Smooth muscle cell (in vitro differentiated cells): Measurements from ENCODE around the gene CATSPERD. TPM values are rescaled to one million over a fixed set of nuclear protein-coding genes. Genes with fewer than 3 reads are reported as not detected.
"Not testable (repeated sequence)": the region's sequence is repeated elsewhere in the genome, so short reads cannot be mapped to it uniquely, and the experiment has no call there.

ENCODE experiments used
- DNase-seq: peaks from one replicate; lab custom pipeline; 2025; ENCODE audit not compliant: unreplicated experiment; lab: John Stamatoyannopoulos, UW
- H2AFZ ChIP-seq: fragments of 200-600 bp; sonication (generic); 2 replicates; pipeline ENCODE4 v1.6.0; 2016; ENCODE audit warnings: antibody characterized with exemption, low read depth, mild to moderate bottlenecking
- H3F3A ChIP-seq: fragments of 200-600 bp; sonication (generic); 2 replicates; pipeline ENCODE4 v1.6.0; 2017; ENCODE audit warnings: antibody characterized with exemption, low read depth
- H3K27ac ChIP-seq: fragments of 200-600 bp; sonication (generic); 2 replicates; pipeline ENCODE4 v1.5.1; 2016; ENCODE audit warnings: low read depth, mild to moderate bottlenecking
- H3K27me3 ChIP-seq: fragments of 200-600 bp; sonication (generic); 2 replicates; pipeline ENCODE4 v1.6.1; 2016; ENCODE audit warnings: low read depth, mild to moderate bottlenecking
- H3K36me3 ChIP-seq: fragments of 200-600 bp; sonication (generic); 2 replicates; pipeline ENCODE4 v1.5.1; 2016; ENCODE audit warnings: low read depth
- H3K4me1 ChIP-seq: fragments of 200-600 bp; sonication (generic); 2 replicates; pipeline ENCODE4 v1.5.1; 2016; ENCODE audit warnings: low read depth
- H3K4me2 ChIP-seq: fragments of 200-600 bp; sonication (generic); 2 replicates; pipeline ENCODE4 v1.6.0; 2016; ENCODE audit warnings: mild to moderate bottlenecking
- H3K4me3 ChIP-seq: fragments of 200-600 bp; sonication (generic); 2 replicates; pipeline ENCODE4 v1.5.1; 2016; ENCODE audit warnings: mild to moderate bottlenecking
- H3K79me2 ChIP-seq: fragments of 200-600 bp; sonication (generic); 2 replicates; pipeline ENCODE4 v1.6.0; 2016; ENCODE audit warnings: low read depth, mild to moderate bottlenecking
- H3K9ac ChIP-seq: fragments of 200-600 bp; sonication (generic); 2 replicates; pipeline ENCODE4 v1.6.0; 2016; ENCODE audit warnings: low read depth
- H3K9me3 ChIP-seq: fragments of 200-600 bp; sonication (generic); replicated peaks from 2 replicates; pipeline ENCODE4 v1.5.1; 2016; ENCODE audit warnings: low read depth
- H4K20me1 ChIP-seq: fragments of 200-600 bp; sonication (generic); 2 replicates; pipeline ENCODE4 v1.6.0; 2016; ENCODE audit warnings: low read depth
- CTCF ChIP-seq: fragments of 200-600 bp; sonication (generic); IDR thresholded peaks from 2 replicates; pipeline ENCODE4 v1.5.1; 2017; ENCODE audit warnings: borderline replicate concordance, mild to moderate bottlenecking, antibody characterized with exemption; ENCODE audit not compliant: insufficient read depth, poor library complexity, severe bottlenecking
- WGBS: methylation state at CpG from one replicate; pipeline ENCODE4 v1.1.7; 2016; ENCODE audit warnings: low lambda C conversion rate; 5-methylcytosine and 5-hydroxymethylcytosine counted together
- polyA plus RNA-seq: library from polyadenylated mRNA; unstranded; fragments of >200 nt; fragmentation: Nextera tagmentation; extraction: Ambion mirVana; gene quantifications from 2 replicates; pipeline ENCODE4 v1.2.1, GENCODE V29; 2016
- total RNA-seq: library from RNA; depleted of rRNA; stranded (reverse); fragments of >200 nt; gene quantifications from 2 replicates; pipeline ENCODE4 v1.2.3, GENCODE V29; 2014

The CATSPERD gene
- total and polyA plus RNA-seq, 2 experiments from 2014 or later = not detected

GRCh38 chr19:5687360-5688198 is 32.9 kb upstream of the CATSPERD start:
- WGBS = 75% methylated on average over 74 of the region's 76 CpGs
- Histone ChIP-seq H3K36me3 (no peaks in the 10 kb centered on the region), H2AFZ (no peak overlapping the region), H3F3A (peaks cover 20% of the 10 kb centered on the region), H3K4me1 (peaks cover 10% of the 10 kb centered on the region), H3K27ac (no peak overlapping the region), H4K20me1 (peaks cover 28% of the 10 kb centered on the region), H3K27me3 (no peaks in the 10 kb centered on the region), H3K4me2 (peak overlapping the region; percentile 82), H3K9ac (no peak overlapping the region), H3K9me3 (no peaks in the 10 kb centered on the region), H3K79me2 (peaks cover 25% of the 10 kb centered on the region), H3K4me3 (peak overlapping the region; percentile 58)
- no peak for TF ChIP-seq CTCF
- no peak for DNase-seq

GRCh38 chr19:5688262-5688881 is 32.1 kb upstream of the CATSPERD start:
- not testable (repeated sequence) for H3K4me3 ChIP-seq, H3K4me2 ChIP-seq, H3K27ac ChIP-seq, DNase-seq, H3K27me3 ChIP-seq, H3K9ac ChIP-seq, H2AFZ ChIP-seq, H3K36me3 ChIP-seq, H3K9me3 ChIP-seq
- H3K79me2 ChIP-seq = peaks cover 33% of the 10 kb centered on the region
- H3K4me1 ChIP-seq = peaks cover 10% of the 10 kb centered on the region
- WGBS = 95% methylated on average over 13 of the region's 13 CpGs
- H4K20me1 ChIP-seq = peaks cover 36% of the 10 kb centered on the region
- peaks cover 20% of the 10 kb centered on the region for H3F3A ChIP-seq

GRCh38 chr19:5690125-5690954 is 30.1 kb upstream of the CATSPERD start, which contains the start of gene RPL36:
RPL36 (plus strand) TSS chr19:5690295; CDS start chr19:5690508, 213 bp downstream.
- peak; percentile 84 for TF ChIP-seq CTCF
- peaks cover 10% of the 10 kb centered on the region for H3K4me1 ChIP-seq
- H2AFZ ChIP-seq = no peak within 1 kb of the TSS
- H3K4me3 ChIP-seq = peak within 1 kb of the TSS; percentile 74
- WGBS = under 1% methylated on average over 73 of the region's 73 CpGs
- H3K27me3 ChIP-seq = no peaks in the 10 kb centered on the region
- no peaks in the 10 kb centered on the region for H3K36me3 ChIP-seq
- DNase-seq = peak; percentile 94
- no peaks in the 10 kb centered on the region for H3K9me3 ChIP-seq
- H4K20me1 ChIP-seq = peaks cover 56% of the 10 kb centered on the region
- H3K9ac ChIP-seq = peak within 1 kb of the TSS; percentile 88
- H3K4me2 ChIP-seq = peak within 1 kb of the TSS; percentile 90
- H3K27ac ChIP-seq = peak within 1 kb of the TSS; percentile 69
- peaks cover 20% of the 10 kb centered on the region for H3F3A ChIP-seq
- peaks cover 52% of the 10 kb centered on the region for H3K79me2 ChIP-seq
